Activated CD8-positive, alpha-beta memory T cell treated with anti-CD3 and anti-CD28 coated beads, Interleukin-2, amount 50 U/mL, for 4 hours (primary cell): ENCODE results near the gene ATP2A3.

Experiments
- DNase-seq: peaks from one replicate; pipeline ENCODE4 v3.0.0-alpha.2; 2020

Gene ATP2A3

DNA sequence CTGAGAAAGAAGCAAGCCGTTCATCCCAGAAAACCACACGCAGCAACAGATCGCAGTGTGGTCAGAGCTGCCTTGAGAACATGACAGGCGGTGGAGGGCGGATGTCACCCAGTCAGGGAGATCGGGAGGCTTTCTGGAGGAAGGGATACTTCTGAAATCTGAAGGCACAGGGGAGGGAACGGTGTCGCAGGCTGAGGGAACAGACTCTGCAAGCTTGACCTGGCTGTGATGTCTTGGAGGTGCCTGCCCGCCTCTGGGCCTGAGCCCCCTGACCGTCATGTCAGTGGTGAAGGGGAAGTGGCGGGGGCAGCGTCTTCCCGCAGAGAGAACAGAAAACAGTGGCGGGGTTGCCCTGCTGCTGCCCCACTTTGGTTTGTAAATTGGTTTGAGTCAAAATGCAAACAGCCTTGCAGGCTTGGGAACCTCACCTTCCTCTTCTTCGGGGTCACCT lies 8.1 kb upstream of the ATP2A3 start:
- no peak for DNase-seq

DNA sequence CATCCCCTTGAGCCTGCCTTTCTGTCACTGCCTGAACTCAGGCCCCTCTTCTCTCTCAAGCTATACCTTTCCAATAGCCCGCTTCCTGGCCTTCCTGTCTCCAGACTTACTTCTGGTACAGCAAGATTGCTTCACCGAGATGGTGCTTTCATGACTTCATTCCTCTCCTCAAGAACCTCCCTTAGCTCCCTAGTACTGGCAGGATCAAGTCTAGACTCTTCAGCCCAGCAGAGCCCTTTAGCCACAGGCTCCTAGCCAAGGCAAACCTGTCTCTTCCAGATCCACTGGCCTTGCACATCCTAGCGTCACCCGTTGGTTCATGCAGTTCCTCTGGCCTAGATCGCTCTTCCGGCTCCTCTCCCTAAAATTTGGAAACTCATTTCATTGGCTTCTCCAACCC lies 6.4 kb upstream of the ATP2A3 start:
- DNase-seq: no peak

DNA sequence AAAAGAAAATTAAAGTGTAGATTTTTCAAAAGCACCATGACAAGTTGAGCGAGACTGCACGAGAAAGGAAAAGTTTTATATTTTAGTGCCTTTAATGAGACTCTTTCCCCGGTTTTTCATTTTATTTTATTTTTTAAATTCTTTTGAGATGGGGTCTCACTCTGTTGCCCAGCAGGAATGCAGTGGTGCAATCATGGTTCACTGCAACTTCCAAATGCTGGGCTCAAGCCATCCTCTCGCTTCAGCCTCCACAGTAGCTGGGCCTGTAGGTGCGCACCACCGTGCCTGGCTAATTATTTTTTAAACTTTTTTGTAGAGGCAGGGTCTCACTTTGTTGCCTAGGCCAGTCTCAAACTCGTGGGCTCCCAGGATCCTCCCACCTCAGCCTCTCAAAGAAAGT lies 5.7 kb upstream of the ATP2A3 start:
- no peak for DNase-seq

DNA sequence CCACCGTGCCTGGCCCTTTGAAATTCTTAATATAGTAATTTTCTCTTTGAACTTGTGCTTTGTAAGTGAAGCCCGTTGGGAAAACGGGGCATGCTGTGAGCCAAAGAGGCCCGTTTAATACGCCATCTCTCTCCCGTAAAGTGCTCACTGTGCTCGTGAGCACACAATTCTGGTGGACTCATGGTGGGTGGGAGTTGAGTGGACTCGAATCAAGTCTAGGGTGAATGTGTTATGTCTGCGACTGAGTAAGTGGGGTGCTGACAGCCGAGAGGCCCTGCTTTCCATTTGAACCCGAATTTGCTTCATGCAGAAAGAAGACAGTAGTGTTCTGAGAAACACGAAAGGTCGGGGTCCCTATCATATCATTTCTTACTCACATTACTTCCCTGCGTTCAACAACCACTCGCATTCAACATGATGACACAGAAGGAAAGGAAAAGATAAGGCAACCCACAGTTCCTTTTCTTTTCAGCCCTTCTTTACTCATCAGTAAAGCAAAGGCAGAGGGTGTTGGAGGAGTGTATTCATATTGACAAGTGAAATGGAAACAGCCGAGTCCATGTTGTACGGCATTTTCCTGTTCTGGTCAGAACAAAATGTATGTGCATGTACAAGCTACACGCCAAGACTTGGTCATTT lies 4.8 kb upstream of the ATP2A3 start:
- DNase-seq: no peak

DNA sequence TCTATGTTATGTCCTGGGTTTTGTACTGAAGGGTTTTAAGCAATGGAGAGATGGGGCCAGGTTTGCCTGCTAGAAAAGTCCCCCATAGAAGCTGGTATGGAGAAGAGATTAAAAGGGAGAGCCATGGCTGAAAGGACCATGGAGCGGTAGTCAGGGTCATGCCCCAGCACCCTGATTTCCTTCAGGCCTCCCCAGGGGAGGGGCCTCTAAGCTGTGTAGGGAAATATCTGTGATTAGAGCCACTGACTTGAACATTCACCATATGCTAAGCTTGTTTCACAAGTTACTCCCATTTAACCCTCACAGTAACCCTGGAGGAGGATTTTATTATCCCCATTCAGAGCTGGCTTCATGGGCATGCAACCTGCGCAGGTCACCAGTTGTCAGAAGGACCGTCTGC lies 3.8 kb upstream of the ATP2A3 start:
- DNase-seq: no peak

GRCh38 chr17:3966720-3967363 lies 2.6 kb upstream of the ATP2A3 start:
- no peak for DNase-seq

GRCh38 chr17:3965118-3965800 lies 1.0 kb upstream of the ATP2A3 start:
- DNase-seq: peak; percentile 64

- peak; percentile 64 for DNase-seq
Measured at GRCh38 chr17:3963237-3964201, 718 bp downstream of the ATP2A3 start.

GRCh38 chr17:3962965-3963236 lies 1.3 kb downstream of the ATP2A3 start:
- DNase-seq: no peak

GRCh38 chr17:3962217-3962964 lies 1.8 kb downstream of the ATP2A3 start:
- no peak for DNase-seq

DNA sequence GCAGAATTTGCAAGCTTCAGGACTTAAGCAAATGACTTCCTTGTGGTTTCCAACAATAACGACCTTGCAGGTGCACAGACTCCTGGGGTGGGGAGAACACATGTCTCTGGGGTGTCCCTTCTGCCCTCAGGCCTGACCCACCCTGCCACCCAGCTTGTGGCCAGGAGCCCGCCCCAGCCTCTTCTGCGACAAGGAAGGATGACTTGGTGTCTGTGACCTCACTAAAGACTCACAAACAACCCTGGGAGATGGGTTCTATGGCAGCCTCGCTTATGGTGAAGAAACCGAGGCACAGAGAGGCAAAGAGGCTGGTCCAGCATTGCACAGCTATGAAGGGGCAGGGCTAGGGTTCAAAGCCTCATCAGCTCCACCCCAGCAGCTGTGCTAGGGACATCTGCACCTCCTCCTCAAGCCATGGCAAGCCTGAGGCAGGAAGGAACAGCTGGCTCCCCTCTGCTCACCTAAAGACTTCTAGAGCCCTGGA lies 2.6 kb downstream of the ATP2A3 start:
- DNase-seq: peak; percentile 40

- no peak for DNase-seq
Measured at GRCh38 chr17:3960764-3961163, 3.5 kb downstream of the ATP2A3 start.

GRCh38 chr17:3959921-3960601 lies 4.2 kb downstream of the ATP2A3 start:
- no peak for DNase-seq

GRCh38 chr17:3959295-3959899 lies 4.8 kb downstream of the ATP2A3 start:
- no peak for DNase-seq

- DNase-seq: no peak
Measured at GRCh38 chr17:3957735-3958599, 6.3 kb downstream of the ATP2A3 start.

DNA sequence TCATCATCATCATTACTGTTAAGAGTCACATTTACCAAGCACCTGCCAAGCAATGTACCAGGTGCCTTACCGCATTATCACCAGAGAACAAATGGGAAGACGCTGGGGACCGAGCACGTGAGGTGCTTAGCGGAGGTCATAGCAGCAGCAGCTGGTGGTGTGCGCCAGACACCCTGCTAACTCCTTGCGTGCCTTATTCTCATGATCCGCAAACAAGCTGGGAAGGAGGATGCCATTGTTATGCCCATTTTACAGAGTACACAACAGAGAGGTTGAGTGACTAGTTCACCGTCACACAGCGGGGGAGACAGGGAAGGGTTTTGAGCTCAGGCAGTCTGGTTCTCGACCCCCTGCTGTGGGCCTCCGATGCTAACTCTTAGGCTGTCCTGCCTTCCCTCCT lies 7.3 kb downstream of the ATP2A3 start:
- no peak for DNase-seq

DNA sequence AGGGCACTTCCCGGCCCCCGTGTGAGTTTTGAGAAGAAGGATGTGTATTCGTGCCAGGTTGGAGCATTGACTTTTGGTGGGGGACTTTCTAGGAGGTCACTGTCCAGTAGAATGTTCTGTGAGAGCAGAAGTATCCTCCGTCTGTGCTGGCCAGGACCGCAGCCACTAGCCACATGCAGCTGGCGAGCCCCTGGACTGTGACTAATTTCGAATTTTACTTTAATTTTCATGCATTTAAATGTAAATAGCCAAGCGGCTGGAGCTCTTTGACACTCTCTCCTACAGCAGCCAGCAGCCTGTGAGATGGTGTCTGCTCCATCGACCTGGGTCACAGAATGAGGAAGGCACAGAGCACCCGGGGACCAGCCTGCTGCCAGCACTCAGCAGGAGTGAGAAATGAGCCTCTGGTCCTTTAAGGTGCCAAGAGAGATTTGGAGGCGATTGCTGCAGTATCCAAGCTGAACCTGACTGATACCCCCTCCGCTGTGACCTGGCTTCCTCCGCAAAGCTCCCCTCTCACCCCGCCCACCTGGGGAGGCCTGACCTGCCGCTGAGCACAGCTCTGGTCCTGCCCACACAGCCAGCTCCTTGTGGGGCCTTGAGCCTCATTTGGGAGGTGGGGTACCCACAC lies 7.8 kb downstream of the ATP2A3 start:
- no peak for DNase-seq

- DNase-seq: no peak
Measured at GRCh38 chr17:3955673-3955988, 8.6 kb downstream of the ATP2A3 start.

- DNase-seq: no peak
Measured at GRCh38 chr17:3954976-3955672, 9.1 kb downstream of the ATP2A3 start.
